ENCODE results near the gene TPK1.

DNA sequence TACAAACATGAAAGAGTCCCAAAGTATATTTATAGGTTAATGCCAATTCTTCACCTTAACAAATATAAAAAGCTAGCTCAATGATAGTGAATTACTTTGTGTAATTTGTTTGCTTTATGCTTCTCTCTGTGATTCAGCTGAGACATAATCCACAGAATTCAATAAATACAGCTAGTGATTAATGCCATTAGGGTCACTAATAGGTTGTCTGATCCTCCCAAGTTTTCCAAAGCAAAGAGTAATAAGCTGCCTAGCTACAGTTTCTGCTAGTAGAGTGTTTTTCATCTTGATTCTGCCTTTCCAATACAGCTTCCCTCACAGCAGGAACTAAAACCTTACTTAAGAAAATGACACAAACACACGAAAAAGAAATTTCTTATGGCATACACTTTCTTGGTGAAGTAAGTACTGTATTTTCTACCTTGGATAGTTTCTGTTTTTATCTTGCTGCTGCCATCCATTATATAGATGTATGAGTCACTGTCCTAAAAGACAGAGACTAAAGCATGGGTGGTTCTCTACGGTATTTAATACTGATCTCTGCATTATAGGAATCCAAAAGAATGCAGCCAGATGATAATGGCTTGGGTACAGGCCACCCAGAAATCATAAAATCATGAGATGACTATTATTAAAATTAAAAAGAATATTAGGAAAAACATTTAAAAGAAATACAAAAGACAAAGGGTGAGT, 170.0 kb downstream of the TPK1 start:
- TF ChIP-seq POLR2A (IDR thresholded peaks at IDR 0.05; ENCODE audit: extremely low read depth, insufficient read length) = no peak
- TF ChIP-seq, protein P1, sequence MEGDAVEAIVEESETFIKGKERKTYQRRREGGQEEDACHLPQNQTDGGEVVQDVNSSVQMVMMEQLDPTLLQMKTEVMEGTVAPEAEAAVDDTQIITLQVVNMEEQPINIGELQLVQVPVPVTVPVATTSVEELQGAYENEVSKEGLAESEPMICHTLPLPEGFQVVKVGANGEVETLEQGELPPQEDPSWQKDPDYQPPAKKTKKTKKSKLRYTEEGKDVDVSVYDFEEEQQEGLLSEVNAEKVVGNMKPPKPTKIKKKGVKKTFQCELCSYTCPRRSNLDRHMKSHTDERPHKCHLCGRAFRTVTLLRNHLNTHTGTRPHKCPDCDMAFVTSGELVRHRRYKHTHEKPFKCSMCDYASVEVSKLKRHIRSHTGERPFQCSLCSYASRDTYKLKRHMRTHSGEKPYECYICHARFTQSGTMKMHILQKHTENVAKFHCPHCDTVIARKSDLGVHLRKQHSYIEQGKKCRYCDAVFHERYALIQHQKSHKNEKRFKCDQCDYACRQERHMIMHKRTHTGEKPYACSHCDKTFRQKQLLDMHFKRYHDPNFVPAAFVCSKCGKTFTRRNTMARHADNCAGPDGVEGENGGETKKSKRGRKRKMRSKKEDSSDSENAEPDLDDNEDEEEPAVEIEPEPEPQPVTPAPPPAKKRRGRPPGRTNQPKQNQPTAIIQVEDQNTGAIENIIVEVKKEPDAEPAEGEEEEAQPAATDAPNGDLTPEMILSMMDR (IDR thresholded peaks at IDR 0.05; ENCODE audit: low read depth, low read length) = no peak
- TF ChIP-seq, protein P2, sequence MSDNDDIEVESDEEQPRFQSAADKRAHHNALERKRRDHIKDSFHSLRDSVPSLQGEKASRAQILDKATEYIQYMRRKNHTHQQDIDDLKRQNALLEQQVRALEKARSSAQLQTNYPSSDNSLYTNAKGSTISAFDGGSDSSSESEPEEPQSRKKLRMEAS (IDR thresholded peaks at IDR 0.05; ENCODE audit: low read depth, low read length) = no peak

Data from NB4 (cell line).